ENCODE data around the gene SDR39U1.
A peak's percentile ranks its signal among the peaks of the same experiment; 100 is the strongest.

The SDR39U1 gene

GRCh38 chr14:24414732-24415420 lies 27.7 kb downstream of the SDR39U1 start:
- TF ChIP-seq POLR2AphosphoS5 (IDR thresholded peaks at IDR 0.05; ENCODE audit: low read depth, low read length) (no peak), TAF1 (IDR thresholded peaks at IDR 0.05; ENCODE audit: borderline replicate concordance, low read depth, low read length) (no peak), POLR2A (IDR thresholded peaks at IDR 0.05; ENCODE audit: low read depth, low read length) (no peak)
- no peak for FAIRE-seq

DNA sequence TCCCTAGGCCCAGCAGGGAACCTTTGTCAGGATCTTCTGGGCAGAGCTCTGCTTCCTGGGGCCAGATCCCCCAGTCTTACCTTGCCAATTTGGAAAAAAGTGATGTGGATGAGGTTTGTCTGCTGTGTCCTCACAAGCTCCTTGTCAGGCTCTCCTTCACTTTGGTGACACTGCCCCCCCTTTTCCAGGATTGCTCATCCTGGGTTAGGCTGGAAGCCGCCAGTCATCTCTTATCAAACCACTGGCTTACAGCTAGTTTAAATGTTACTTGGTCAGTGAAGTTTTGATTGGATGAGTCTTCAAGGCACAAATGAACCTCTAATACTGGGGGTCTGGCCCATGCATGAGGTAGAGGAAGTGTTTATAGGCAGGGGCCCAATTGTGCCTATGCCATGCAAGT lies 28.5 kb downstream of the SDR39U1 start:
- FAIRE-seq: no peak
- no peak for DNase-seq (ENCODE audit: insufficient read length)
- TF ChIP-seq TAF1 (IDR thresholded peaks at IDR 0.05; ENCODE audit: borderline replicate concordance, low read depth, low read length) (no peak), POLR2A (IDR thresholded peaks at IDR 0.05; ENCODE audit: low read depth, low read length) (no peak), POLR2AphosphoS5 (IDR thresholded peaks at IDR 0.05; ENCODE audit: low read depth, low read length) (no peak)

More at GRCh38 chr14:24414732-24415420, 27.7 kb downstream of the SDR39U1 start:
- DNase-seq (ENCODE audit: insufficient read length): no peak

DNA sequence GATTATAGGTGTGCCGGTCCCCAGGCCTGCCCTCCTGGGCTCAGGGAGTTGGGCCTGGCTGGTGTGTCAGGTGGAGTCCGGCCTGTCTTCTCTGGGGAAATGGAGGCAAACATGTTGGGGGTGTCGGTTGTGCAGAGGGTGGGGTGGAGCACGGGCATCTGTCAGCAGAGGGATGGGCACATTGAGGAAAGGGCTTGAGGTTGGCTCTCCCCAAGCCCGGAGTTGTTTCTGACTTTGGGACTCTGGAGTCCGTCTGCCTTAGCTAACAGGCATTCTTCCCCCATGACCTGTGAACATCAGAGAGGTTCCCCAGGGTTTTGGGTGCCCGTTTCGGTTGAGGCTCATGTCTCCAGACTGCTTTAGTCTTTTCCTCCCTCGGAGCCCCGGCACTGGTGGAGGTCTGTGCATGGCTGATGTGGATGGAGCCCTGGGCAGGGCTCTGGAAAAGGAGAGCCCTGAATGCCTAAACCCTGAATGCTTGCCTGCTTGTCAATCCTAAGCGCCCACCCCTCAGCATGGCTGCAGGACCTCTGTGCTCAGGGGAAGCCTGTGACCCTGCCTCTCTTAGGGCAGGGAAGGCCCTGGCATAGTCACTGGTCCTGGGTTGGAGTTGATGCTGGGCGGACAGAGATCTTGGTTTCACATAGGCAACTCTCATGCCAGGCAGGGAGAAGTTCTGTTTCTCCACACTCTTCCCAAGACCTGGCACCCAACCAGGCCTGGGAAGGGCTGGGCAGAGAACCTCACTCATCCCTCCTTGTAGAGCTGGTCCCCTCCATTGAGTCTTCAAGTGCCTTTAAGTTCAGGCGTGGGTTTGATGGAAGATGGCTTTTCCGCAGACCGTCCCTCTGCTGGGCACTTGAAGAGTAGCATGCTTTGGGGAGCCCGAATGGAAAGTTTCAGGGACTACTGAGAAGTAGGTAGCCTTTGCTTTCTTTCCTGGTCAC lies 30.9 kb downstream of the SDR39U1 start:
- FAIRE-seq (peak; percentile 33), DNase-seq (ENCODE audit: insufficient read length) (peak; percentile 58)
- TF ChIP-seq POLR2A (IDR thresholded peaks at IDR 0.05; ENCODE audit: low read depth, low read length) (no peak), TAF1 (IDR thresholded peaks at IDR 0.05; ENCODE audit: borderline replicate concordance, low read depth, low read length) (no peak), POLR2AphosphoS5 (IDR thresholded peaks at IDR 0.05; ENCODE audit: low read depth, low read length) (no peak)

DNA sequence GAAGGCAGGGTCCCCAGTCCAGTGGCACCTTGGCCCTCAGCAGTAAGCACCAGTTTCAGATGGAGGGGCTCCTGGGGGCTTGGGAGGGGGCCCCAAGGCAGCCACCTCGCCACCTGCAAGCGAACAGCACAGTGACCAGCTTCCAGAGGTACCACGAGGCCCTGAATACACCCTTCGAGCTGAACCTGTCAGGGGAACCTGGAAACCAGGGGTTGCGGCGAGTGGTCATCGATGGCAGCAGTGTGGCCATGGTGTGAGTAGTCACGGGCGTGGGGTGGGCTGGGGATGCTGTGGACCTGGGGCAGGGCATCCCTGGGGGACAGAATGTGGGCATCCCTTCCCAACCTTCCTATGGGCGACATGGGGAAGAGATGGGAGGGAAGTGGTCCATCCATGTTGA lies 32.6 kb downstream of the SDR39U1 start:
- FAIRE-seq (no peak), DNase-seq (ENCODE audit: insufficient read length) (no peak)
- TF ChIP-seq POLR2AphosphoS5 (IDR thresholded peaks at IDR 0.05; ENCODE audit: low read depth, low read length) (no peak), POLR2A (IDR thresholded peaks at IDR 0.05; ENCODE audit: low read depth, low read length) (no peak), TAF1 (IDR thresholded peaks at IDR 0.05; ENCODE audit: borderline replicate concordance, low read depth, low read length) (no peak)

DNA sequence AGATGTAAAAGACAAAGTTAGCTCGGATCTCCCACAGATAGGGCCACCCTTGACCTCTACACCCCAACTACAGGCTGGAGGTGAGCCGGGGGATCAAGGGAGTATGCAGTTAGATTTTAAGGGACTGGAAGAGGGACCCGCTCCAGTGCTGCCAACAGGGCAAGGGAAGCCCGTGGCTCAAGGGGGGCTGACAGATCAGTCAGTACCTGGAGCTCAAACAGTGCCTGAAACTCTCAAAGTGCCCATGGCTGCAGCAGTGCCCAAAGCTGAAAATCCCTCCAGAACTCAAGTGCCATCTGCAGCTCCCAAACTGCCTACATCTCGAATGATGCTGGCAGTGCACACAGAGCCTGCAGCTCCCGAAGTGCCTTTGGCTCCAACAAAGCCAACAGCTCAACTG lies 33.4 kb downstream of the SDR39U1 start:
- DNase-seq (ENCODE audit: insufficient read length) (no peak), FAIRE-seq (no peak)
- TF ChIP-seq POLR2A (IDR thresholded peaks at IDR 0.05; ENCODE audit: low read depth, low read length) (no peak), TAF1 (IDR thresholded peaks at IDR 0.05; ENCODE audit: borderline replicate concordance, low read depth, low read length) (no peak), POLR2AphosphoS5 (IDR thresholded peaks at IDR 0.05; ENCODE audit: low read depth, low read length) (no peak)

GRCh38 chr14:24408764-24409163 lies 33.8 kb downstream of the SDR39U1 start:
- FAIRE-seq (no peak), DNase-seq (ENCODE audit: insufficient read length) (no peak)
- TF ChIP-seq TAF1 (IDR thresholded peaks at IDR 0.05; ENCODE audit: borderline replicate concordance, low read depth, low read length) (no peak), POLR2A (IDR thresholded peaks at IDR 0.05; ENCODE audit: low read depth, low read length) (no peak), POLR2AphosphoS5 (IDR thresholded peaks at IDR 0.05; ENCODE audit: low read depth, low read length) (no peak)

DNA sequence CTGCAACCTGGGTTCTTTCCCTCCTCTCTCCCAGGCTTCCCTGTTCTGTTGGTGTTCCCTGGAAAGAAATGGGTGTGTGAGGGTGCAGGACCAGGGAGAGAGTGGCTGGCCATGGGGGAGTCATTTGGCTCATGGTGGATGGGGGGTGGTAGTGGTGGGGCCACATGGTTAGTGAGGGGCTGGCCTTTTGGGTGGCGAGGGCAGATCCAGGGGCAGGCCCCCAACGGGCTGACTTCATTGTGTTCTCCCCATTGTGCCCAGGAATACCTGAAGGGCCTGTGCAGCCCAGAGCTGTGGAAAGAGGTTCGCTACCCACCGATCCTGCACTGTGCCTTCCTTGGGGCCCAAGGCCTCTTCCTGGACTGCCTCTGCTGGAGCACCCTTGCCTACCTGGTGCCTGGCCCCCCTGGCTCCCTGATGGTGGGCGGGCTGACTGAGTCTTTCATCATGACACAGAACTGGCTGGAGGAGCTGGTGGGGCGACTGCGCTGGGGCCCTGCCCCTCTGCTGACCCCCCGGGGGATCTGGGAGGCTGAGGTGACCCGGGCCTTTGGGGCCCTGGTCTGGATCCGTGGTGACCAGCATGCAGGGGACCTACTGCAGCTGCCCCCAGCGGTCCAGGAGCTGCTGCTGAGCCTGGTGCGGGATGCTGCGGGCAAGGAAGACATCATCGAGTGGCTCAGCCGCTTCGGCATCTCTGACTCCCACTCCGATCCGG lies 34.8 kb downstream of the SDR39U1 start:
- TF ChIP-seq TAF1 (IDR thresholded peaks at IDR 0.05; ENCODE audit: borderline replicate concordance, low read depth, low read length) (no peak), POLR2A (IDR thresholded peaks at IDR 0.05; ENCODE audit: low read depth, low read length) (no peak), POLR2AphosphoS5 (IDR thresholded peaks at IDR 0.05; ENCODE audit: low read depth, low read length) (no peak)
- FAIRE-seq (no peak), DNase-seq (ENCODE audit: insufficient read length) (no peak)

GRCh38 chr14:24406416-24406815 lies 36.2 kb downstream of the SDR39U1 start:
- TF ChIP-seq POLR2AphosphoS5 (IDR thresholded peaks at IDR 0.05; ENCODE audit: low read depth, low read length) (no peak), POLR2A (IDR thresholded peaks at IDR 0.05; ENCODE audit: low read depth, low read length) (no peak), TAF1 (IDR thresholded peaks at IDR 0.05; ENCODE audit: borderline replicate concordance, low read depth, low read length) (no peak)
- no peak for DNase-seq (ENCODE audit: insufficient read length)
- FAIRE-seq: no peak

DNA sequence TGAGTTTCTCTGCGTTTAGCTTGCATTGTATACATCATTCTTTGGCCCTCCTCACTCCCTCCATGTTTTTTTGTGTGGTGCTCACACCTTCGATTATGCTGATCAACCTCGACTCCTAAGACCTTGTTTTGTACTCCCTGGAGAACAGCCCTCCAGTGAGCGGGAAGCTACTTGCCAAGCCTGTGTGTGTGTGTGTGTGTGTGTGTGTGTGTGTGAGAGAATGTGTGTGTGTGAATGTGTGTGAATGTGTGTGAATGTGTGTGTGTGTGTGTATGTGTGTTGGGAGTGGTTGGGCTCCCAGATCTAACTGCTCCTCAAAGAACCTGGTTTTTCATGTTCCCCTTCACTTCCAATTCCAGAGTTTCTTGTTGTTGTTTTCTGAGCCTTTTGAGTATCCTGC lies 37.8 kb downstream of the SDR39U1 start:
- FAIRE-seq (peak; percentile 53), DNase-seq (ENCODE audit: insufficient read length) (no peak)

GRCh38 chr14:24403294-24403998 lies 39.1 kb downstream of the SDR39U1 start:
- DNase-seq (ENCODE audit: insufficient read length) (no peak), FAIRE-seq (no peak)
- no peak for TF ChIP-seq POLR2A (IDR thresholded peaks at IDR 0.05; ENCODE audit: low read depth, low read length)
- no peak for TF ChIP-seq POLR2AphosphoS5 (IDR thresholded peaks at IDR 0.05; ENCODE audit: low read depth, low read length)
- TF ChIP-seq TAF1 (IDR thresholded peaks at IDR 0.05; ENCODE audit: borderline replicate concordance, low read depth, low read length): no peak

More for the DNA sequence above, 37.8 kb downstream of the SDR39U1 start:
- TF ChIP-seq POLR2A (IDR thresholded peaks at IDR 0.05; ENCODE audit: low read depth, low read length): no peak
- TF ChIP-seq POLR2AphosphoS5 (IDR thresholded peaks at IDR 0.05; ENCODE audit: low read depth, low read length): no peak
- TF ChIP-seq TAF1 (IDR thresholded peaks at IDR 0.05; ENCODE audit: borderline replicate concordance, low read depth, low read length): no peak
